WI38 (cell line): ENCODE results near the gene LRP6.

Experiments used
- H3K4me3 ChIP-seq: 2 replicates; pipeline ENCODE4 v1.5.1; 2011; ENCODE audit warnings: low read depth, mild to moderate bottlenecking, control low read depth, low read length
- CTCF ChIP-seq: IDR thresholded peaks from 2 replicates; pipeline ENCODE4 v1.5.1; 2012; ENCODE audit warnings: low read depth, mild to moderate bottlenecking, control low read depth, low read length

LRP6 gene

GRCh38 chr12:12294215-12295005, 27.6 kb upstream of the LRP6 start:
- H3K4me3 ChIP-seq, result no peak overlapping the region
- TF ChIP-seq CTCF, result no peak

- no peak overlapping the region for H3K4me3 ChIP-seq
- TF ChIP-seq CTCF, result no peak
Observed at GRCh38 chr12:12290206-12290605, 23.4 kb upstream of the LRP6 start.

GRCh38 chr12:12286441-12286840, 19.6 kb upstream of the LRP6 start:
- H3K4me3 ChIP-seq, result no peak overlapping the region
- no peak for TF ChIP-seq CTCF

- no peak for TF ChIP-seq CTCF
- no peak overlapping the region for H3K4me3 ChIP-seq
Observed at GRCh38 chr12:12282761-12283425, 16.0 kb upstream of the LRP6 start.

- no peak overlapping the region for H3K4me3 ChIP-seq
- TF ChIP-seq CTCF, result no peak
Observed at GRCh38 chr12:12282202-12282601, 15.4 kb upstream of the LRP6 start.

- TF ChIP-seq CTCF, result no peak
- no peak overlapping the region for H3K4me3 ChIP-seq
Observed at GRCh38 chr12:12281134-12281533, 14.3 kb upstream of the LRP6 start.

GRCh38 chr12:12278899-12279298, 12.1 kb upstream of the LRP6 start:
- no peak for TF ChIP-seq CTCF
- no peak overlapping the region for H3K4me3 ChIP-seq
